ENCODE results near the gene STXBP1. TPM values are rescaled to one million over a fixed set of nuclear protein-coding genes. Genes with fewer than 3 reads are reported as not detected.

The STXBP1 gene
- total and polyA plus RNA-seq, 2 experiments from 2014 or later = 48.6 to 50.4 TPM

GRCh38 chr9:127599550-127599891, 12.6 kb upstream of the STXBP1 start:
- ATAC-seq = no peak; the same call in 2 of the 3 replicates
- H3K27ac Mint-ChIP-seq = no peak overlapping the region

More at GRCh38 chr9:127599550-127599891, 12.6 kb upstream of the STXBP1 start:
- no peaks in the 10 kb centered on the region for H3K36me3 ChIP-seq (ENCODE audit: insufficient read depth)
- H3K4me1 ChIP-seq (ENCODE audit: insufficient read depth) = no peaks in the 10 kb centered on the region
- H3F3A ChIP-seq (replicated peaks; ENCODE audit: low read depth) = no peaks in the 10 kb centered on the region
- no peak overlapping the region for H3K27ac ChIP-seq (ENCODE audit: low read depth)
- no peak overlapping the region for H3K4me3 ChIP-seq
- H3K27me3 ChIP-seq (ENCODE audit: insufficient read depth) = no peaks in the 10 kb centered on the region
- H4K20me1 ChIP-seq (replicated peaks; ENCODE audit: insufficient read depth) = no peaks in the 10 kb centered on the region
- H3K9me2 ChIP-seq (ENCODE audit: insufficient read depth) = no peaks in the 10 kb centered on the region
- TF ChIP-seq CREB1 (CRISPR knock-in tag; IDR thresholded peaks at IDR 0.05; ENCODE audit: low read depth) = no peak
- TF ChIP-seq, protein P1, sequence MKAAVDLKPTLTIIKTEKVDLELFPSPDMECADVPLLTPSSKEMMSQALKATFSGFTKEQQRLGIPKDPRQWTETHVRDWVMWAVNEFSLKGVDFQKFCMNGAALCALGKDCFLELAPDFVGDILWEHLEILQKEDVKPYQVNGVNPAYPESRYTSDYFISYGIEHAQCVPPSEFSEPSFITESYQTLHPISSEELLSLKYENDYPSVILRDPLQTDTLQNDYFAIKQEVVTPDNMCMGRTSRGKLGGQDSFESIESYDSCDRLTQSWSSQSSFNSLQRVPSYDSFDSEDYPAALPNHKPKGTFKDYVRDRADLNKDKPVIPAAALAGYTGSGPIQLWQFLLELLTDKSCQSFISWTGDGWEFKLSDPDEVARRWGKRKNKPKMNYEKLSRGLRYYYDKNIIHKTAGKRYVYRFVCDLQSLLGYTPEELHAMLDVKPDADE (IDR thresholded peaks at IDR 0.05) = no peak
- no peak for TF ChIP-seq REST (IDR thresholded peaks at IDR 0.05; ENCODE audit: unreplicated experiment)
- TF ChIP-seq EZH2phosphoT487 (IDR thresholded peaks at IDR 0.05; ENCODE audit: unreplicated experiment) = no peak
- no peak for TF ChIP-seq ZNF462 (CRISPR knock-in tag; IDR thresholded peaks at IDR 0.05)
- no peak for TF ChIP-seq STAT1 (IDR thresholded peaks at IDR 0.05; ENCODE audit: unreplicated experiment)
- no peak for TF ChIP-seq POLR2AphosphoS5 (IDR thresholded peaks at IDR 0.05; ENCODE audit: low read depth)
- no peak for TF ChIP-seq ZNF114 (CRISPR knock-in tag; IDR thresholded peaks at IDR 0.05)
- no peak for TF ChIP-seq JUNB (IDR thresholded peaks at IDR 0.05; ENCODE audit: unreplicated experiment)
- TF ChIP-seq NANOG (IDR thresholded peaks at IDR 0.05; ENCODE audit: borderline replicate concordance) = no peak
- no peak for TF ChIP-seq EZH2 (IDR thresholded peaks at IDR 0.05; ENCODE audit: low read depth, unreplicated experiment)
- TF ChIP-seq CTCF (conservative IDR thresholded peaks at IDR 0.05; ENCODE audit: low read depth in 2 of 2) = no peak; a peak in 1 of 4 replicates
- H2AFZ ChIP-seq = no peak overlapping the region
- DNase-seq (ENCODE audit: low spot score) = no peak
- H3K4me3 Mint-ChIP-seq = no peak overlapping the region
- no peaks in the 10 kb centered on the region for H3K9me3 Mint-ChIP-seq
- no peaks in the 10 kb centered on the region for H3K79me2 ChIP-seq (replicated peaks; ENCODE audit: insufficient read depth)
- peaks cover 6% of the 10 kb centered on the region for H3K27me3 Mint-ChIP-seq (ENCODE audit: insufficient read depth, low read depth, poor library complexity)
- no peaks in the 10 kb centered on the region for H3K36me3 Mint-ChIP-seq (ENCODE audit: low read depth)
- peaks cover 9% of the 10 kb centered on the region for H3K4me1 Mint-ChIP-seq
- no peak overlapping the region for H3K4me2 ChIP-seq

All from GM23338 (cell line).